ENCODE results near the gene SP6. TPM values are rescaled to one million over a fixed set of nuclear protein-coding genes. Genes with fewer than 3 reads are reported as not detected.
A peak's percentile ranks its signal among the peaks of the same experiment; 100 is the strongest.

The SP6 gene
- total RNA-seq, 2 experiments from 2014 or later = 0.10 to 0.19 TPM

GRCh38 chr17:47810901-47811635 is 39.9 kb downstream of the SP6 start:
- peaks cover 11% of the 10 kb centered on the region for H3K4me1 Mint-ChIP-seq (ENCODE audit: low read depth)

GRCh38 chr17:47810200-47810821 is 40.7 kb downstream of the SP6 start:
- Mint-ChIP-seq H3K9me3 (no peaks in the 10 kb centered on the region), H3K27me3 (ENCODE audit: low read depth) (no peaks in the 10 kb centered on the region)

More at GRCh38 chr17:47810901-47811635, 39.9 kb downstream of the SP6 start:
- CTCF ChIA-PET = no interaction called here
- intact Hi-C loops (cut with micrococcal nuclease) = no loop called here
- H3K9me3 Mint-ChIP-seq = no peaks in the 10 kb centered on the region
- H3K27ac Mint-ChIP-seq = peak overlapping the region; percentile 2
- DNase-seq = no peak
- H3K4me3 Mint-ChIP-seq = no peak overlapping the region
- H3K27me3 Mint-ChIP-seq (ENCODE audit: low read depth) = no peaks in the 10 kb centered on the region
- peaks cover 19% of the 10 kb centered on the region for H3K36me3 Mint-ChIP-seq (ENCODE audit: low read depth)

GRCh38 chr17:47808830-47809480 is 42.0 kb downstream of the SP6 start:
- CTCF ChIA-PET = no interaction called here
- H3K27ac Mint-ChIP-seq = no peak overlapping the region
- H3K4me1 Mint-ChIP-seq (ENCODE audit: low read depth) = peaks cover 11% of the 10 kb centered on the region
- DNase-seq = no peak
- no peaks in the 10 kb centered on the region for H3K9me3 Mint-ChIP-seq
- intact Hi-C loops (cut with micrococcal nuclease) = no loop called here
- H3K36me3 Mint-ChIP-seq (ENCODE audit: low read depth) = peaks cover 16% of the 10 kb centered on the region
- H3K4me3 Mint-ChIP-seq = no peak overlapping the region
- H3K27me3 Mint-ChIP-seq (ENCODE audit: low read depth) = no peaks in the 10 kb centered on the region

More at GRCh38 chr17:47810200-47810821, 40.7 kb downstream of the SP6 start:
- intact Hi-C loops (cut with micrococcal nuclease) = no loop called here
- DNase-seq = peak; percentile 51
- peaks cover 11% of the 10 kb centered on the region for H3K4me1 Mint-ChIP-seq (ENCODE audit: low read depth)
- H3K27ac Mint-ChIP-seq = peak overlapping the region; percentile 28
- CTCF ChIA-PET = no interaction called here
- H3K36me3 Mint-ChIP-seq (ENCODE audit: low read depth) = peaks cover 19% of the 10 kb centered on the region
- H3K4me3 Mint-ChIP-seq = no peak overlapping the region

GRCh38 chr17:47808036-47808829 is 42.7 kb downstream of the SP6 start:
- Mint-ChIP-seq H3K27ac (no peak overlapping the region), H3K36me3 (ENCODE audit: low read depth) (peaks cover 16% of the 10 kb centered on the region), H3K9me3 (no peaks in the 10 kb centered on the region), H3K27me3 (ENCODE audit: low read depth) (no peaks in the 10 kb centered on the region), H3K4me1 (ENCODE audit: low read depth) (peaks cover 11% of the 10 kb centered on the region), H3K4me3 (no peak overlapping the region)
- CTCF ChIA-PET = no interaction called here
- DNase-seq = no peak
- intact Hi-C loops (cut with micrococcal nuclease) = no loop called here

GRCh38 chr17:47807421-47807820 is 43.5 kb downstream of the SP6 start:
- Mint-ChIP-seq H3K4me1 (ENCODE audit: low read depth) (peaks cover 11% of the 10 kb centered on the region), H3K27me3 (ENCODE audit: low read depth) (no peaks in the 10 kb centered on the region), H3K36me3 (ENCODE audit: low read depth) (peaks cover 11% of the 10 kb centered on the region), H3K27ac (no peak overlapping the region), H3K4me3 (no peak overlapping the region), H3K9me3 (no peaks in the 10 kb centered on the region)
- intact Hi-C loops (cut with micrococcal nuclease) = no loop called here
- DNase-seq = no peak
- CTCF ChIA-PET = no interaction called here

GRCh38 chr17:47806913-47807255 is 44.1 kb downstream of the SP6 start:
- intact Hi-C loops (cut with micrococcal nuclease) = no loop called here
- Mint-ChIP-seq H3K27me3 (ENCODE audit: low read depth) (no peaks in the 10 kb centered on the region), H3K4me1 (ENCODE audit: low read depth) (peaks cover 11% of the 10 kb centered on the region), H3K9me3 (no peaks in the 10 kb centered on the region), H3K36me3 (ENCODE audit: low read depth) (peaks cover 7% of the 10 kb centered on the region), H3K4me3 (no peak overlapping the region), H3K27ac (no peak overlapping the region)
- DNase-seq = no peak
- CTCF ChIA-PET = no interaction called here

GRCh38 chr17:47806026-47806912 is 44.7 kb downstream of the SP6 start:
- Mint-ChIP-seq H3K4me3 (no peak overlapping the region), H3K36me3 (ENCODE audit: low read depth) (peaks cover 1% of the 10 kb centered on the region), H3K9me3 (no peaks in the 10 kb centered on the region), H3K4me1 (ENCODE audit: low read depth) (peaks cover 7% of the 10 kb centered on the region), H3K27me3 (ENCODE audit: low read depth) (no peaks in the 10 kb centered on the region), H3K27ac (no peak overlapping the region)
- DNase-seq = no peak
- CTCF ChIA-PET = interaction anchor here (0.7 kb wide), 1 partner anchor 762 kb away, joined by 3 read pairs; no protein-coding TSS in a partner anchor
- intact Hi-C loops (cut with micrococcal nuclease) = no loop called here

GRCh38 chr17:47804461-47804860 is 46.5 kb downstream of the SP6 start:
- H3K9me3 Mint-ChIP-seq = no peaks in the 10 kb centered on the region
- peak; percentile 1 for DNase-seq
- H3K36me3 Mint-ChIP-seq (ENCODE audit: low read depth) = no peaks in the 10 kb centered on the region
- CTCF ChIA-PET = interaction anchor here (0.8 kb wide), 1 partner anchor 18 kb away, joined by 3 read pairs; no protein-coding TSS in a partner anchor
- no peaks in the 10 kb centered on the region for H3K27me3 Mint-ChIP-seq (ENCODE audit: low read depth)
- H3K27ac Mint-ChIP-seq = no peak overlapping the region
- intact Hi-C loops (cut with micrococcal nuclease) = loop anchor here (5.0 kb wide), 2 partner anchors 182 to 442 kb away; no protein-coding TSS in a partner anchor
- H3K4me1 Mint-ChIP-seq (ENCODE audit: low read depth) = no peaks in the 10 kb centered on the region
- H3K4me3 Mint-ChIP-seq = no peak overlapping the region

- CTCF ChIA-PET = interaction anchor here (0.6 to 0.8 kb wide), 2 partner anchors 17 to 274 kb away, joined by 3 read pairs; no protein-coding TSS in a partner anchor
- H3K9me3 Mint-ChIP-seq = no peaks in the 10 kb centered on the region
- H3K27me3 Mint-ChIP-seq (ENCODE audit: low read depth) = no peaks in the 10 kb centered on the region
- intact Hi-C loops (cut with micrococcal nuclease) = loop anchor here (5.0 kb wide), 2 partner anchors 181 to 441 kb away; no protein-coding TSS in a partner anchor
- H3K27ac Mint-ChIP-seq = no peak overlapping the region
- peak; percentile 3 for DNase-seq
- no peaks in the 10 kb centered on the region for H3K36me3 Mint-ChIP-seq (ENCODE audit: low read depth)
- H3K4me3 Mint-ChIP-seq = no peak overlapping the region
- H3K4me1 Mint-ChIP-seq (ENCODE audit: low read depth) = no peaks in the 10 kb centered on the region
Measured at GRCh38 chr17:47803751-47804150, 47.2 kb downstream of the SP6 start.

GRCh38 chr17:47803201-47803600 is 47.8 kb downstream of the SP6 start:
- H3K36me3 Mint-ChIP-seq (ENCODE audit: low read depth) = no peaks in the 10 kb centered on the region

GRCh38 chr17:47802341-47803022 is 48.5 kb downstream of the SP6 start:
- H3K9me3 Mint-ChIP-seq = no peaks in the 10 kb centered on the region
- H3K4me3 Mint-ChIP-seq = no peak overlapping the region
- no peak overlapping the region for H3K27ac Mint-ChIP-seq
- CTCF ChIA-PET = interaction anchor here (0.7 to 1.9 kb wide), 15 partner anchors 9 to 253 kb away, joined by 3 to 10 read pairs (median 3); partner anchors contain the start of gene TBX21
- H3K4me1 Mint-ChIP-seq (ENCODE audit: low read depth) = no peaks in the 10 kb centered on the region
- intact Hi-C loops (cut with micrococcal nuclease) = loop anchor here (1.0 to 5.0 kb wide), 4 partner anchors 26 to 440 kb away; no protein-coding TSS in a partner anchor
- no peaks in the 10 kb centered on the region for H3K27me3 Mint-ChIP-seq (ENCODE audit: low read depth)
- no peaks in the 10 kb centered on the region for H3K36me3 Mint-ChIP-seq (ENCODE audit: low read depth)
- peak; percentile 73 for DNase-seq

More at GRCh38 chr17:47803201-47803600, 47.8 kb downstream of the SP6 start:
- no peaks in the 10 kb centered on the region for H3K9me3 Mint-ChIP-seq
- no peaks in the 10 kb centered on the region for H3K27me3 Mint-ChIP-seq (ENCODE audit: low read depth)
- no peak for DNase-seq
- CTCF ChIA-PET = interaction anchor here (0.6 to 1.8 kb wide), 4 partner anchors 15 to 275 kb away, joined by 3 to 7 read pairs (median 3); no protein-coding TSS in a partner anchor
- intact Hi-C loops (cut with micrococcal nuclease) = loop anchor here (5.0 kb wide), 2 partner anchors 181 to 441 kb away; no protein-coding TSS in a partner anchor
- H3K4me1 Mint-ChIP-seq (ENCODE audit: low read depth) = no peaks in the 10 kb centered on the region
- H3K27ac Mint-ChIP-seq = no peak overlapping the region
- no peak overlapping the region for H3K4me3 Mint-ChIP-seq
